Ascending aorta (tissue), 2 donors: Measurements from ENCODE around the gene UCP1. TPM values are rescaled to one million over a fixed set of nuclear protein-coding genes. Genes with fewer than 3 reads are reported as not detected.

Experiments used
- DNase-seq, 2 donors: peaks; one replicate each; pipeline ENCODE4 v3.0.0-alpha.2; 2019; ENCODE audit warnings: low spot score in 2 of 2
- H3K27ac ChIP-seq, 2 donors: fragments of 200-600 bp; sonication (generic); one replicate each; pipeline ENCODE4 v1.5.1; 2016 to 2017; ENCODE audit warnings: mild to moderate bottlenecking in 1 of 2
- H3K27me3 ChIP-seq: fragments of 200-600 bp; sonication (generic); one replicate; pipeline ENCODE4 v1.5.1; 2017
- H3K36me3 ChIP-seq, 2 donors: fragments of 200-600 bp; sonication (generic); one replicate each; pipeline ENCODE4 v1.5.1; 2016
- H3K4me1 ChIP-seq, 2 donors: fragments of 200-600 bp; sonication (generic); one replicate each; pipeline ENCODE4 v1.5.1; 2016 to 2017; ENCODE audit warnings: mild to moderate bottlenecking in 1 of 2
- H3K4me3 ChIP-seq, 2 donors: fragments of 200-600 bp; sonication (generic); one replicate each; pipeline ENCODE4 v1.5.1; 2016 to 2017; ENCODE audit warnings: mild to moderate bottlenecking in 1 of 2
- H3K9me3 ChIP-seq, 2 donors: fragments of 200-600 bp; sonication (generic); one replicate each; pipeline ENCODE4 v1.5.1; 2016
- CTCF ChIP-seq, 3 experiments: fragments of 200-600 bp in 2 of 3; fragments of 450-650 bp in 1 of 3; sonication (generic) in 2 of 3; IDR thresholded peaks; one replicate each; pipeline ENCODE4 v1.5.1; 2016 to 2019; ENCODE audit warnings: antibody characterized with exemption in 3 of 3, mild to moderate bottlenecking in 1 of 3, moderate library complexity in 1 of 3
- intact Hi-C: fragments of 100-400 bp; cut with DNase I; formaldehyde crosslinking; loops from one replicate; pipeline ENCODE4 v1.15.1; 2023
- total RNA-seq: library from RNA; depleted of rRNA; stranded (reverse); fragments of >200 nt; gene quantifications from one replicate; pipeline ENCODE4 v1.1.0, GENCODE V29; 2016

Gene UCP1
- total RNA-seq, 1 donor from 2014 or later = not detected

- no peak for DNase-seq
- Histone ChIP-seq H3K4me1 (no peaks in the 10 kb centered on the region), H3K36me3 (no peaks in the 10 kb centered on the region), H3K27ac (no peak overlapping the region), H3K9me3 (no peaks in the 10 kb centered on the region), H3K27me3 (no peaks in the 10 kb centered on the region), H3K4me3 (no peak overlapping the region)
- intact Hi-C loops = no loop called here
- TF ChIP-seq CTCF (IDR thresholded peaks at IDR 0.05) = no peak
Measured at GRCh38 chr4:140575489-140575888, 6.7 kb upstream of the UCP1 start.

DNA sequence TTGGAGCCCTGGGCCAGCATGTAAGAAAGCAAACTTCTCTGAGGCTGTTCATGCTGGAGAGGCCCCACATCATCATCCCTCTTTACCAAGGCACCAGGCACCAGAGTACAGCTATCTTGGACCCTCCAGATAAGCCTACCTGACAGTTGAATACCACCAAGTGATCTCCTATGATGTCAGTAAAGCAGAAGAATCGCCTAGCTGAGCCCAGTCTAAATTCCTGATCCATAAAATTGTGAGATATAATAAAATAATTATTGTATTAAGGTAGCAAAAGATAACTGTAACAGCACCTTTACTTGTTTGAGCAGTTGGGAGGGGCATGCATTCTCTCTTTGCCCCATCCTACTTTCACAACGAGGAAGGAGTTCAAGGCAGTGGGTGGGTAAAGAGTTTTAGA, 2.9 kb upstream of the UCP1 start:
- Histone ChIP-seq H3K4me1 (peaks cover 0 to 6% of the 10 kb centered on the region in 2 donors), H3K4me3 (no peak overlapping the region), H3K9me3 (no peaks in the 10 kb centered on the region), H3K27me3 (peaks cover 9% of the 10 kb centered on the region), H3K36me3 (no peaks in the 10 kb centered on the region), H3K27ac (no peak overlapping the region)
- intact Hi-C loops = no loop called here
- TF ChIP-seq CTCF (IDR thresholded peaks at IDR 0.05) = no peak
- no peak for DNase-seq

DNA sequence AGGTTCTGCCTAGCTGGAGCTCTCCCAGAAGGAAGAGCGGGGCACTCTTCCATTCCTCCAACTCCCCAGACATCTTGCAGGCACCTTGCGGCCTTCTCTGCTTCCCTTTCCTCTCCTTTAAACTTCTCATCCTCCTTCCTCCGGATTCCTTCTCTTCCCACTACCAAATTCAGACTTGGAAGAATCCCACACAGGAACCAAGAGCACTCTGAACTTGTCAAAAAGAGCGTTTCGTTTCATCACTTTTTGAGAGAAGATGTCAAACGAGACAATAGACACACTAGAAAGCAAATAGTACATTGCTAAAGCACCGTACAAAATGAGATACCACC, 512 bp upstream of the UCP1 start:
- Histone ChIP-seq H3K36me3 (no peaks in the 10 kb centered on the region), H3K9me3 (no peaks in the 10 kb centered on the region), H3K27ac (no peak overlapping the region), H3K4me3 (peak overlapping the region; percentile 67 to 68), H3K4me1 (peaks cover 0 to 6% of the 10 kb centered on the region in 2 donors), H3K27me3 (peaks cover 9% of the 10 kb centered on the region)
- DNase-seq = no peak
- no peak for TF ChIP-seq CTCF (IDR thresholded peaks at IDR 0.05)
- intact Hi-C loops = no loop called here

- H3K27ac ChIP-seq = no peak overlapping the region
- H3K9me3 ChIP-seq = no peaks in the 10 kb centered on the region
- H3K4me3 ChIP-seq = no peak overlapping the region
- H3K27me3 ChIP-seq = no peaks in the 10 kb centered on the region
- no peak for DNase-seq
- TF ChIP-seq CTCF (IDR thresholded peaks at IDR 0.05) = no peak
- no peaks in the 10 kb centered on the region for H3K4me1 ChIP-seq
- intact Hi-C loops = no loop called here
- H3K36me3 ChIP-seq = no peaks in the 10 kb centered on the region
Measured at GRCh38 chr4:140559696-140560095, 9.1 kb downstream of the UCP1 start.

DNA sequence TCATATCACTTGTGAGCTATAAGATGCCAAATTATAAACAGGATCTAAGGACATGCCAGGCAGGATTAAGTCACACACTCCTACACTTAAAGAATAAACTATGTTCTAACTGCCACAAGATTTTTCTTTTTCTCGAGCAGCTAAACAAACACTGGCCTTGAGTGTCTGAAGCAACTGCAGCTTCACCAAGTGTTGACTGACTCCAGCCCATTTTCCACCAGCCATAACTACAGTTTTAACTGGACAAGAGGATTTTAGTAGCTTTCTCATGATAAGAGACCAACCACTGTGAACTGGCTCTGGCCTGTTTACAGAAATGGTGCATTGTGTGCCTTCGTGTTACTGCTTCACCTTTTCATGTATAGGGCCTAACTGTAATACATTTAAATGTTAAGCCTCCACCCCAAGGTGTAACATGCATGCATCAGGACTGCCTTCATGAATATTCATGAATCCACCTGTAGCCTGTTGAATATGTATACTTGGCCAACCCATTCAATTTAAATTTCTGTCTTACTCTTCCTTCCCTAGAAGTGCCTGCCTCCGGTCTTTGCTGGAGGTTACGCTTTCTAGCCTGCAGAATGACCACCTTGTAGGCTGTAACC, 10.8 kb downstream of the UCP1 start:
- Histone ChIP-seq H3K27me3 (no peaks in the 10 kb centered on the region), H3K27ac (no peak overlapping the region), H3K9me3 (no peaks in the 10 kb centered on the region), H3K36me3 (no peaks in the 10 kb centered on the region), H3K4me3 (no peak overlapping the region), H3K4me1 (no peaks in the 10 kb centered on the region)
- intact Hi-C loops = no loop called here
- no peak for DNase-seq
- no peak for TF ChIP-seq CTCF (IDR thresholded peaks at IDR 0.05)
